Prostate gland (tissue), 2 donors: ENCODE measurements around the gene PTPN13. TPM values are rescaled to one million over a fixed set of nuclear protein-coding genes. Genes with fewer than 3 reads are reported as not detected.

Experiments
- DNase-seq: peaks from one replicate; pipeline ENCODE4 v3.0.0-alpha.2; 2019; ENCODE audit warnings: low spot score
- H3K27ac ChIP-seq, 2 donors: fragments of 200-600 bp; sonication (generic); 2 replicates each; pipeline ENCODE4 v1.5.1; 2017 to 2019
- H3K27me3 ChIP-seq: fragments of 200-600 bp; sonication (generic); replicated peaks from 2 replicates; pipeline ENCODE4 v1.5.1; 2019; ENCODE audit not compliant: insufficient read depth
- H3K36me3 ChIP-seq, 2 donors: fragments of 200-600 bp; sonication (generic); 1 replicate in 1 of 2; 2 replicates in 1 of 2; pipeline versions ENCODE4 v1.5.1 to v1.8.1; 2017 to 2019
- H3K4me1 ChIP-seq: fragments of 200-600 bp; sonication (generic); replicated peaks from 2 replicates; pipeline ENCODE4 v1.5.1; 2019
- H3K4me3 ChIP-seq, 2 donors: fragments of 200-600 bp; sonication (generic); 2 replicates each; pipeline ENCODE4 v1.5.1; 2017 to 2019
- H3K9me3 ChIP-seq: fragments of 200-600 bp; sonication (generic); 2 replicates; pipeline ENCODE4 v1.5.1; 2017
- CTCF ChIP-seq, 4 experiments: fragments of 200-600 bp in 2 of 4; fragments of 450-650 bp in 2 of 4; sonication (generic) in 2 of 4; IDR thresholded peaks; 1 replicate in 3 of 4; 2 replicates in 1 of 4; pipeline ENCODE4 v1.5.1; 2016 to 2019; ENCODE audit warnings: antibody characterized with exemption in 4 of 4, mild to moderate bottlenecking in 2 of 4, moderate library complexity in 2 of 4
- POLR2A ChIP-seq: fragments of 450-650 bp; IDR thresholded peaks from one replicate; pipeline ENCODE4 v1.6.1; 2016; ENCODE audit warnings: antibody characterized with exemption, mild to moderate bottlenecking
- POLR2AphosphoS5 ChIP-seq: sonication (generic); formaldehyde crosslinking; IDR thresholded peaks from one replicate; pipeline ENCODE4 v1.6.1; 2017; ENCODE audit warnings: antibody characterized with exemption
- WGBS: methylation state at CpG from one replicate; pipeline ENCODE4 v1.1.5; 2018; 5-methylcytosine and 5-hydroxymethylcytosine counted together
- intact Hi-C: fragments of 100-400 bp; cut with DNase I; formaldehyde crosslinking; loops from one replicate; pipeline ENCODE4 v1.14.2; 2022
- total RNA-seq, 2 donors: library from RNA; depleted of rRNA; stranded (reverse); fragments of >200 nt; gene quantifications; one replicate each; pipeline ENCODE4 v1.1.0, GENCODE V29; 2016

PTPN13 gene
- total RNA-seq, 2 donors from 2014 or later: 24.6 to 61.2 TPM

GRCh38 chr4:86675548-86675947, 81.4 kb downstream of the PTPN13 start:
- no peaks in the 10 kb centered on the region for H3K27me3 ChIP-seq
- DNase-seq: no peak
- WGBS: 27% methylated on average over 1 of the region's 1 CpG
- TF ChIP-seq CTCF (IDR thresholded peaks at IDR 0.05) (no peak), POLR2A (no peak), POLR2AphosphoS5 (peak; percentile 71)
- no peaks in the 10 kb centered on the region for H3K9me3 ChIP-seq
- H3K27ac ChIP-seq: no peak overlapping the region
- intact Hi-C loops: no loop called here
- H3K4me3 ChIP-seq: no peak overlapping the region
- H3K4me1 ChIP-seq: no peaks in the 10 kb centered on the region
- no peaks in the 10 kb centered on the region for H3K36me3 ChIP-seq

- Histone ChIP-seq H3K27ac (no peak overlapping the region), H3K9me3 (no peaks in the 10 kb centered on the region), H3K4me1 (no peaks in the 10 kb centered on the region), H3K4me3 (no peak overlapping the region), H3K27me3 (no peaks in the 10 kb centered on the region), H3K36me3 (no peaks in the 10 kb centered on the region)
- intact Hi-C loops: no loop called here
- DNase-seq: no peak
- TF ChIP-seq CTCF (IDR thresholded peaks at IDR 0.05) (no peak), POLR2AphosphoS5 (no peak), POLR2A (no peak)
- 93% methylated on average over 2 of the region's 2 CpGs for WGBS
Observed at GRCh38 chr4:86678796-86679195, 84.7 kb downstream of the PTPN13 start.

- intact Hi-C loops: no loop called here
- 91% methylated on average over 2 of the region's 2 CpGs for WGBS
- no peak for DNase-seq
- Histone ChIP-seq H3K27ac (no peak overlapping the region), H3K4me1 (no peaks in the 10 kb centered on the region), H3K27me3 (no peaks in the 10 kb centered on the region), H3K9me3 (no peaks in the 10 kb centered on the region), H3K36me3 (no peaks in the 10 kb centered on the region), H3K4me3 (no peak overlapping the region)
- TF ChIP-seq POLR2A (no peak), CTCF (IDR thresholded peaks at IDR 0.05) (no peak), POLR2AphosphoS5 (no peak)
Observed at GRCh38 chr4:86679441-86679840, 85.3 kb downstream of the PTPN13 start.

- no peaks in the 10 kb centered on the region for H3K4me1 ChIP-seq
- H3K27ac ChIP-seq: no peak overlapping the region
- no peaks in the 10 kb centered on the region for H3K9me3 ChIP-seq
- H3K4me3 ChIP-seq: no peak overlapping the region
- 92% methylated on average over 2 of the region's 2 CpGs for WGBS
- no peak for DNase-seq
- no peak for TF ChIP-seq POLR2A
- TF ChIP-seq CTCF (IDR thresholded peaks at IDR 0.05): no peak
- TF ChIP-seq POLR2AphosphoS5: no peak
- H3K27me3 ChIP-seq: no peaks in the 10 kb centered on the region
- intact Hi-C loops: no loop called here
- H3K36me3 ChIP-seq: no peaks in the 10 kb centered on the region
Observed at GRCh38 chr4:86683167-86683566, 89.1 kb downstream of the PTPN13 start.

- 96% methylated on average over 2 of the region's 2 CpGs for WGBS
- H3K27ac ChIP-seq: no peak overlapping the region
- intact Hi-C loops: no loop called here
Observed at GRCh38 chr4:86683983-86684382, 89.9 kb downstream of the PTPN13 start.

More at GRCh38 chr4:86683983-86684382, 89.9 kb downstream of the PTPN13 start:
- TF ChIP-seq POLR2AphosphoS5: no peak
- TF ChIP-seq CTCF (IDR thresholded peaks at IDR 0.05): no peak
- TF ChIP-seq POLR2A: no peak
- DNase-seq: no peak
- Histone ChIP-seq H3K4me1 (no peaks in the 10 kb centered on the region), H3K9me3 (no peaks in the 10 kb centered on the region), H3K4me3 (no peak overlapping the region), H3K36me3 (no peaks in the 10 kb centered on the region), H3K27me3 (no peaks in the 10 kb centered on the region)
